CD1c-positive myeloid dendritic cell (primary cell): ENCODE data around the gene KCND1.
A peak's percentile ranks its signal among the peaks of the same experiment; 100 is the strongest.

Source experiments
- DNase-seq: peaks from one replicate; pipeline ENCODE4 v3.0.0-alpha.2; 2016; ENCODE audit errors: extremely low spot score

The KCND1 gene

GRCh38 chrX:48974574-48974973 lies 2.9 kb upstream of the KCND1 start:
- DNase-seq, result no peak

- no peak for DNase-seq
These were observed 2.4 kb upstream of the KCND1 start for GRCh38 chrX:48974033-48974432.

GRCh38 chrX:48972220-48973164 lies 848 bp upstream of the KCND1 start:
- peak; percentile 20 for DNase-seq

GRCh38 chrX:48969471-48969870 lies 2.2 kb downstream of the KCND1 start:
- DNase-seq, result no peak

- DNase-seq, result no peak
These were observed 3.3 kb downstream of the KCND1 start for GRCh38 chrX:48968377-48968776.

- DNase-seq, result no peak
These were observed 4.7 kb downstream of the KCND1 start for GRCh38 chrX:48966796-48967579.

GRCh38 chrX:48965959-48966358 lies 5.7 kb downstream of the KCND1 start:
- DNase-seq, result no peak

GRCh38 chrX:48961585-48962091 lies 10.0 kb downstream of the KCND1 start:
- DNase-seq, result no peak

- DNase-seq, result peak; percentile 44
These were observed 11.4 kb downstream of the KCND1 start for GRCh38 chrX:48960291-48960690.

GRCh38 chrX:48958635-48959094 lies 13.0 kb downstream of the KCND1 start:
- DNase-seq, result peak; percentile 12

- peak; percentile 94 for DNase-seq
These were observed 13.6 kb downstream of the KCND1 start for GRCh38 chrX:48957827-48958634.

GRCh38 chrX:48957477-48957826 lies 14.2 kb downstream of the KCND1 start, which contains the start of gene OTUD5:
Gene OTUD5 (minus strand): TSS chrX:48957607. CDS start chrX:48957570, 37 bp downstream.
- peak; percentile 73 for DNase-seq

GRCh38 chrX:48956728-48957414 lies 14.8 kb downstream of the KCND1 start:
- DNase-seq, result peak; percentile 17

- DNase-seq, result no peak
These were observed 23.1 kb downstream of the KCND1 start for GRCh38 chrX:48948589-48948988.

GRCh38 chrX:48945517-48946348 lies 25.9 kb downstream of the KCND1 start:
- DNase-seq, result peak; percentile 46

- no peak for DNase-seq
These were observed 28.7 kb downstream of the KCND1 start for GRCh38 chrX:48942895-48943294.

- no peak for DNase-seq
These were observed 31.2 kb downstream of the KCND1 start for GRCh38 chrX:48940404-48940955.

GRCh38 chrX:48939524-48940228 lies 32.0 kb downstream of the KCND1 start:
- DNase-seq, result no peak
